Breast epithelium (tissue), 3 donors: ENCODE measurements around the gene MAML3.

Experiments
- CTCF ChIP-seq, 3 donors: fragments of 450-650 bp; IDR thresholded peaks; one replicate each; pipeline ENCODE4 v1.5.1; 2016 to 2017; ENCODE audit warnings: antibody characterized with exemption in 3 of 3, mild to moderate bottlenecking in 3 of 3, moderate library complexity in 3 of 3
- POLR2AphosphoS5 ChIP-seq, 3 donors: sonication (generic); formaldehyde crosslinking; IDR thresholded peaks; one replicate each; pipeline ENCODE4 v1.6.1; 2017; ENCODE audit warnings: antibody characterized with exemption in 3 of 3

DNA sequence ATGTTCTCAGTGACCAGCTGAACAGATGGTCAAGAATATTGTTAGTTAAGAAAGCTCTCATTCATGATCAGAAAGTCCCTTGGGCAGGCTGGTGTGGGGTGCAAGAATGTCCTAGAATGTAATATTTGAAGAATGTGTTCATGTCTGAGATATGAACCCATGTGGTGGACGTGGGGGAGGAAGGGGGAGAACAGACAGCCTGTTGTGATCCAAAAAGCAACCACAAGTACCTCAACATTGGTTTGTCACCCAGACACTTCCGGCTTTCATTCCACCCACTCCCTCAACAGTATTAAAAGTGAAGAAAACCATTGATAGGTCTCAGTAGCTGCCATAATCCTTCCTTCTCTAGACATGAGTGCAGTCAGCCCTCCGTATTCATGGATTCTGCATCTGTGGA is 82.2 kb downstream of the MAML3 start:
- TF ChIP-seq POLR2AphosphoS5 (IDR thresholded peaks at IDR 0.05) (no peak), CTCF (IDR thresholded peaks at IDR 0.05) (no peak)
